Neural progenitor cell (in vitro differentiated cells): ENCODE data around the gene JAK2. TPM values are rescaled to one million over a fixed set of nuclear protein-coding genes. Genes with fewer than 3 reads are reported as not detected.

ENCODE experiments used
- DNase-seq: peaks from one replicate; pipeline ENCODE4 v3.0.0-alpha.2; 2016; ENCODE audit warnings: low spot score
- H2AFZ ChIP-seq: fragments of 200-600 bp; sonication (generic); replicated peaks from 2 replicates; pipeline ENCODE4 v1.6.1; 2016; ENCODE audit warnings: antibody characterized with exemption
- H3F3A ChIP-seq: fragments of 200-600 bp; sonication (generic); 2 replicates; pipeline ENCODE4 v1.6.1; 2016; ENCODE audit warnings: antibody characterized with exemption, low read depth
- H3K27ac ChIP-seq: fragments of 200-600 bp; sonication (generic); 2 replicates; pipeline ENCODE4 v1.5.1; 2016; ENCODE audit warnings: mild to moderate bottlenecking
- H3K27me3 ChIP-seq: fragments of 200-600 bp; sonication (generic); 2 replicates; pipeline ENCODE4 v1.6.1; 2016; ENCODE audit warnings: mild to moderate bottlenecking, moderate library complexity
- H3K36me3 ChIP-seq: fragments of 200-600 bp; sonication (generic); 2 replicates; pipeline ENCODE4 v1.5.1; 2016
- H3K4me1 ChIP-seq: fragments of 200-600 bp; sonication (generic); 2 replicates; pipeline ENCODE4 v1.6.1; 2016; ENCODE audit warnings: mixed run types
- H3K4me2 ChIP-seq: fragments of 200-600 bp; sonication (generic); 2 replicates; pipeline ENCODE4 v1.6.1; 2016
- H3K4me3 ChIP-seq: fragments of 200-600 bp; sonication (generic); 2 replicates; pipeline ENCODE4 v1.5.1; 2016
- H3K79me2 ChIP-seq: fragments of 200-600 bp; sonication (generic); 2 replicates; pipeline ENCODE4 v1.6.1; 2016; ENCODE audit warnings: low read depth
- H3K9ac ChIP-seq: fragments of 200-600 bp; sonication (generic); 2 replicates; pipeline ENCODE4 v1.6.1; 2016
- H3K9me3 ChIP-seq: fragments of 200-600 bp; sonication (generic); 2 replicates; pipeline ENCODE4 v1.5.1; 2016; ENCODE audit warnings: low read depth
- H4K20me1 ChIP-seq: fragments of 200-600 bp; sonication (generic); 2 replicates; pipeline ENCODE4 v1.6.1; 2016; ENCODE audit warnings: low read depth
- H3K27ac Mint-ChIP-seq: 3 replicates; pipeline ENCODE4 v1.8.0; 2021; ENCODE audit warnings: mixed read lengths
- H3K27me3 Mint-ChIP-seq: 2 replicates; pipeline ENCODE4 v1.8.0; 2022; ENCODE audit warnings: low read depth, mild to moderate bottlenecking, inconsistent platforms, moderate library complexity, mixed read lengths; ENCODE audit not compliant: insufficient read depth
- H3K36me3 Mint-ChIP-seq: 3 replicates; pipeline ENCODE4 v1.8.0; 2021; ENCODE audit warnings: mixed read lengths
- H3K4me1 Mint-ChIP-seq: 3 replicates; pipeline ENCODE4 v1.8.0; 2021; ENCODE audit warnings: mixed read lengths
- H3K4me3 Mint-ChIP-seq: 3 replicates; pipeline ENCODE4 v1.8.0; 2021; ENCODE audit warnings: mild to moderate bottlenecking, moderate library complexity, mixed read lengths
- H3K9me3 Mint-ChIP-seq: 3 replicates; pipeline ENCODE4 v1.8.0; 2020; ENCODE audit warnings: mixed read lengths
- CTCF ChIP-seq: fragments of 200-600 bp; sonication (generic); IDR thresholded peaks from 2 replicates; pipeline ENCODE4 v1.5.1; 2017; ENCODE audit warnings: antibody characterized with exemption, mild to moderate bottlenecking
- EZH2 ChIP-seq: fragments of 200-600 bp; sonication (generic); IDR thresholded peaks from 2 replicates; pipeline ENCODE4 v1.6.1; 2017; ENCODE audit warnings: antibody characterized with exemption, mild to moderate bottlenecking, moderate library complexity
- EZH2phosphoT487 ChIP-seq: fragments of 200-600 bp; sonication (generic); IDR thresholded peaks from 2 replicates; pipeline ENCODE4 v1.6.1; 2017; ENCODE audit warnings: antibody characterized with exemption
- total RNA-seq: library from RNA; depleted of rRNA; stranded (reverse); fragments of >200 nt; gene quantifications from 2 replicates; pipeline ENCODE4 v1.2.3, GENCODE V29; 2015; ENCODE audit warnings: low replicate concordance

The JAK2 gene
- total RNA-seq, 1 donor from 2014 or later: 3.9 TPM

DNA sequence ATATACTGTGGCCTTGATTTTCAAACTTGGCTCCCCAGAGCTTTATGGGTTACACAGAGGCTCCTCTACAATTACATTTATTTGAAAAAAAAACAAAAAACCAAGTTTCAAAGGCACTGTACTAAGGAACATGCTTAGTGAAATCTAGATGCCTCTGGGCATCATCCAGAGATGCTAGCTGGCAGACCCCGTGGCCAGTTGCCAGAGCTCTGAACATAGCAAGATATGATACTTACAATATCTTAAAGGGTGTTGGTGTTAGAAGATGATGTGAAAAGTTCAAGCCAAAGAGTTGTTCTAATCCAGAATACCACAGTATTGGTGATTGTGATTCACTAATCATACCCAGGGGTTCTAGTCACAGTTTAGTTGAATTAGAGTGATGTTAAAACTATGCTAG is 87.8 kb downstream of the JAK2 start:
- Mint-ChIP-seq H3K9me3 (no peaks in the 10 kb centered on the region), H3K4me1 (no peaks in the 10 kb centered on the region), H3K27ac (no peak overlapping the region), H3K36me3 (peaks cover 4% of the 10 kb centered on the region), H3K4me3 (no peak overlapping the region), H3K27me3 (no peaks in the 10 kb centered on the region)
- DNase-seq: no peak
- Histone ChIP-seq H3K9ac (no peak overlapping the region), H4K20me1 (no peaks in the 10 kb centered on the region), H3K4me2 (no peak overlapping the region), H3F3A (no peaks in the 10 kb centered on the region), H3K4me3 (no peak overlapping the region), H2AFZ (no peak overlapping the region), H3K36me3 (no peaks in the 10 kb centered on the region), H3K27ac (no peak overlapping the region), H3K9me3 (no peaks in the 10 kb centered on the region), H3K79me2 (no peaks in the 10 kb centered on the region), H3K4me1 (no peaks in the 10 kb centered on the region), H3K27me3 (no peaks in the 10 kb centered on the region)
- TF ChIP-seq EZH2 (no peak), CTCF (no peak), EZH2phosphoT487 (no peak)

GRCh38 chr9:5073701-5074100 is 88.6 kb downstream of the JAK2 start:
- Histone ChIP-seq H3K4me2 (no peak overlapping the region), H3K9me3 (no peaks in the 10 kb centered on the region), H2AFZ (no peak overlapping the region), H3K27ac (no peak overlapping the region), H3K36me3 (no peaks in the 10 kb centered on the region), H3K4me1 (no peaks in the 10 kb centered on the region), H3K79me2 (no peaks in the 10 kb centered on the region), H3K9ac (no peak overlapping the region), H3K4me3 (no peak overlapping the region), H3F3A (no peaks in the 10 kb centered on the region), H3K27me3 (no peaks in the 10 kb centered on the region), H4K20me1 (no peaks in the 10 kb centered on the region)
- no peaks in the 10 kb centered on the region for H3K4me1 Mint-ChIP-seq
- no peak overlapping the region for H3K27ac Mint-ChIP-seq
- no peaks in the 10 kb centered on the region for H3K9me3 Mint-ChIP-seq
- no peaks in the 10 kb centered on the region for H3K27me3 Mint-ChIP-seq
- peaks cover 4% of the 10 kb centered on the region for H3K36me3 Mint-ChIP-seq
- DNase-seq: no peak
- TF ChIP-seq CTCF (no peak), EZH2phosphoT487 (no peak)
- no peak overlapping the region for H3K4me3 Mint-ChIP-seq

DNA sequence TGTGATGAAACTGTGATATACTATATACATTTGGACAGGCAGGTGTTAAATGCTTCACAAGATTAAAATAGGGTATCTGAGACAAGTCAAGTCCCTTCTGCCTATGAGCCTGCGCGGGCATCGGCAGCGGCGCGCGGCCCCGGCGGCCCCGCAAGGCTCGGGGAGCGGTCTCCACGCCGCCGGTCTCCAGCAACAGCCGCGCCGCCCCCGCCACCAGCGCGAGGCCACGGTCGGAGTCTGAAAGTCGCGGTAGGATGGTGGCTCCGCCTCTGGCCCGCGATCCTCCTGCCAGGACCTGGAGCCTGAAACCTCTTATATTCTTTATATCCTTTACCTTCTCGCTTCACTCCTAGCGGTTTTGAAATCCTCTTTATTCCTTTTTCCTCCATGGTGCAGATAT is 100.9 kb downstream of the JAK2 start:
- no peaks in the 10 kb centered on the region for H4K20me1 ChIP-seq
- Mint-ChIP-seq H3K27ac (no peak overlapping the region), H3K27me3 (no peaks in the 10 kb centered on the region), H3K4me1 (no peaks in the 10 kb centered on the region), H3K36me3 (peaks cover 8% of the 10 kb centered on the region), H3K4me3 (no peak overlapping the region), H3K9me3 (no peaks in the 10 kb centered on the region)
- no peak for DNase-seq
- no peak overlapping the region for H2AFZ ChIP-seq
- no peaks in the 10 kb centered on the region for H3F3A ChIP-seq
- no peak overlapping the region for H3K27ac ChIP-seq
- H3K4me2 ChIP-seq: no peak overlapping the region
- peaks cover 4% of the 10 kb centered on the region for H3K36me3 ChIP-seq
- H3K4me3 ChIP-seq: no peak overlapping the region
- H3K9ac ChIP-seq: no peak overlapping the region
- H3K27me3 ChIP-seq: no peaks in the 10 kb centered on the region
- H3K9me3 ChIP-seq: no peaks in the 10 kb centered on the region
- no peak for TF ChIP-seq CTCF
- TF ChIP-seq EZH2: no peak
- no peaks in the 10 kb centered on the region for H3K4me1 ChIP-seq
- H3K79me2 ChIP-seq: no peaks in the 10 kb centered on the region

DNA sequence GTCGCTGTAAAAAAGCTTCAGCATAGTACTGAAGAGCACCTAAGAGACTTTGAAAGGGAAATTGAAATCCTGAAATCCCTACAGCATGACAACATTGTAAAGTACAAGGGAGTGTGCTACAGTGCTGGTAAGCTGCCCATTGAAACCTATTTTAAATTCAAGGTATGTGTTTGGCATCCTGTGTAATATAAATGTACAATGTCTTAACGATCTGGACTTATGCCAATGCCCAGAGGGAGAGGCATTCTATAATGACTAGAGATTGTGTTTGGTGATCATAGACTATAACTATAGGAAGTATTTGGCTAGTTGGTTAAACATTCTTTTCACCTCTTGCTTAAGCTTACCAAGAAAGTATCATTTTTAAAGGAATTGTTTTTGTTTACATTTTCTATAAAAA is 104.7 kb downstream of the JAK2 start:
- Mint-ChIP-seq H3K4me3 (no peak overlapping the region), H3K9me3 (no peaks in the 10 kb centered on the region), H3K27ac (no peak overlapping the region)

More for the DNA sequence above, 104.7 kb downstream of the JAK2 start:
- peaks cover 4% of the 10 kb centered on the region for H3K36me3 ChIP-seq
- peaks cover 8% of the 10 kb centered on the region for H3K36me3 Mint-ChIP-seq
- DNase-seq: no peak
- H3K27me3 ChIP-seq: no peaks in the 10 kb centered on the region
- no peaks in the 10 kb centered on the region for H3K4me1 Mint-ChIP-seq
- H3K9me3 ChIP-seq: no peaks in the 10 kb centered on the region
- H3K4me2 ChIP-seq: no peak overlapping the region
- no peak overlapping the region for H3K9ac ChIP-seq
- no peaks in the 10 kb centered on the region for H3K79me2 ChIP-seq
- H3K4me1 ChIP-seq: no peaks in the 10 kb centered on the region
- H4K20me1 ChIP-seq: no peaks in the 10 kb centered on the region
- no peak overlapping the region for H3K27ac ChIP-seq
- no peaks in the 10 kb centered on the region for H3K27me3 Mint-ChIP-seq
- TF ChIP-seq EZH2 (no peak), CTCF (no peak), EZH2phosphoT487 (no peak)
- no peak overlapping the region for H3K4me3 ChIP-seq
- H2AFZ ChIP-seq: no peak overlapping the region
- H3F3A ChIP-seq: no peaks in the 10 kb centered on the region
